Measurements from ENCODE around the gene SPAST.
"Not testable (repeated sequence)": the region's sequence is repeated elsewhere in the genome, so short reads cannot be mapped to it uniquely, and the experiment has no call there.

DNA sequence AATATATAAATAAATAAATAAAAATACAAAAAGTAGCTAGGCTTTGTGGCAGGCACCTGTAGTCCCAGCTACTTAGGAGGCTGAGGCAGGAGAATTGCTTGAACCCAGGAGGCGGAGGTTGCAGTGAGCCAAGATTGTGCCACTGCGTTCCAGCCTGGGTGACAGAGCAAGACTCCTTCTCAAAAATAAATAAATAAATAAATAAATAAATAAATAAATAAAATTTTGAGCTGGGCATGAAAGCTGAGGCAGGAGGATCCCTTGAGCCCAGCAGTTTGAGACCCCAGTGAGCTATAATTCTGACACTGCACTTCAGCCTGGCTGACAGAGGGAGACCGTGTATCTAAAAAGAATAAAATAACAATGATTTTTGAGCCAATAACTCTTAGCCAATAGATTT lies 8.8 kb upstream of the SPAST start:
- TF ChIP-seq, protein P1, sequence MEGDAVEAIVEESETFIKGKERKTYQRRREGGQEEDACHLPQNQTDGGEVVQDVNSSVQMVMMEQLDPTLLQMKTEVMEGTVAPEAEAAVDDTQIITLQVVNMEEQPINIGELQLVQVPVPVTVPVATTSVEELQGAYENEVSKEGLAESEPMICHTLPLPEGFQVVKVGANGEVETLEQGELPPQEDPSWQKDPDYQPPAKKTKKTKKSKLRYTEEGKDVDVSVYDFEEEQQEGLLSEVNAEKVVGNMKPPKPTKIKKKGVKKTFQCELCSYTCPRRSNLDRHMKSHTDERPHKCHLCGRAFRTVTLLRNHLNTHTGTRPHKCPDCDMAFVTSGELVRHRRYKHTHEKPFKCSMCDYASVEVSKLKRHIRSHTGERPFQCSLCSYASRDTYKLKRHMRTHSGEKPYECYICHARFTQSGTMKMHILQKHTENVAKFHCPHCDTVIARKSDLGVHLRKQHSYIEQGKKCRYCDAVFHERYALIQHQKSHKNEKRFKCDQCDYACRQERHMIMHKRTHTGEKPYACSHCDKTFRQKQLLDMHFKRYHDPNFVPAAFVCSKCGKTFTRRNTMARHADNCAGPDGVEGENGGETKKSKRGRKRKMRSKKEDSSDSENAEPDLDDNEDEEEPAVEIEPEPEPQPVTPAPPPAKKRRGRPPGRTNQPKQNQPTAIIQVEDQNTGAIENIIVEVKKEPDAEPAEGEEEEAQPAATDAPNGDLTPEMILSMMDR (IDR thresholded peaks at IDR 0.05): not testable (repeated sequence)
- not testable (repeated sequence) for TF ChIP-seq EZH2 (IDR thresholded peaks at IDR 0.05)

Measured in neural progenitor cell (in vitro differentiated cells).